HG02852 (cell line): ENCODE measurements around the gene HDHD3.

Experiments used
- ATAC-seq: cut with Tn5 transposase; IDR thresholded peaks from one replicate; pipeline ENCODE4 v1.9.1; 2021; ENCODE audit warnings: mild to moderate bottlenecking, moderate library complexity; ENCODE audit not compliant: unreplicated experiment

The HDHD3 gene

GRCh38 chr9:113340011-113340699 lies 36.6 kb downstream of the HDHD3 start, which contains the start of gene WDR31:
WDR31 (minus strand) TSS chr9:113340275; CDS start chr9:113332022, 8,253 bp downstream.
- ATAC-seq: peak; percentile 98

GRCh38 chr9:113337714-113338113 lies 39.1 kb downstream of the HDHD3 start:
- no peak for ATAC-seq

GRCh38 chr9:113331780-113332179 lies 45.0 kb downstream of the HDHD3 start:
- no peak for ATAC-seq

- no peak for ATAC-seq
Observed at GRCh38 chr9:113328045-113328782, 48.6 kb downstream of the HDHD3 start.

- ATAC-seq: no peak
Observed at GRCh38 chr9:113326230-113326629, 50.6 kb downstream of the HDHD3 start.
